Measurements from ENCODE around the gene LETM1.

GRCh38 chr4:1883583-1883982, 27.6 kb upstream of the LETM1 start:
- TF ChIP-seq CTCF (conservative IDR thresholded peaks at IDR 0.05 in 1 of 2, IDR thresholded peaks at IDR 0.05 in 1 of 2; ENCODE audit: extremely low read depth in 1 of 2, insufficient read depth in 1 of 2, low read depth in 1 of 2, low read length in 2 of 2) (no peak), EZH2 (IDR thresholded peaks at IDR 0.05; ENCODE audit: borderline replicate concordance, low read length) (no peak)

All from mammary epithelial cell (primary cell).